DMS153 treated with DMSO at 0.1 percent for 48 hours (cell line): ENCODE measurements around the gene GARIN1A.
"Not testable (repeated sequence)": the region's sequence is repeated elsewhere in the genome, so short reads cannot be mapped to it uniquely, and the experiment has no call there.

Experiments used
- DNase-seq: peaks from one replicate; lab custom pipeline; 2025; ENCODE audit not compliant: unreplicated experiment; lab: John Stamatoyannopoulos, UW

GARIN1A gene

GRCh38 chr7:128681794-128682537 lies 9.9 kb downstream of the GARIN1A start:
- no peak for DNase-seq

- not testable (repeated sequence) for DNase-seq
Observed at GRCh38 chr7:128683270-128683669, 11.2 kb downstream of the GARIN1A start.

- DNase-seq, result not testable (repeated sequence)
Observed at GRCh38 chr7:128683738-128684137, 11.6 kb downstream of the GARIN1A start.

- no peak for DNase-seq
Observed at GRCh38 chr7:128687131-128687530, 15.0 kb downstream of the GARIN1A start.

GRCh38 chr7:128688492-128688891 lies 16.4 kb downstream of the GARIN1A start:
- DNase-seq, result no peak

- not testable (repeated sequence) for DNase-seq
Observed at GRCh38 chr7:128689161-128689935, 17.3 kb downstream of the GARIN1A start.

GRCh38 chr7:128691227-128691626 lies 19.1 kb downstream of the GARIN1A start:
- DNase-seq, result no peak

- no peak for DNase-seq
Observed at GRCh38 chr7:128692623-128693270, 20.7 kb downstream of the GARIN1A start.

GRCh38 chr7:128693373-128694015 lies 21.4 kb downstream of the GARIN1A start:
- no peak for DNase-seq

GRCh38 chr7:128694738-128695137 lies 22.6 kb downstream of the GARIN1A start:
- DNase-seq, result no peak

- DNase-seq, result no peak
Observed at GRCh38 chr7:128697302-128697905, 25.3 kb downstream of the GARIN1A start.

- no peak for DNase-seq
Observed at GRCh38 chr7:128699196-128699712, 27.2 kb downstream of the GARIN1A start.

GRCh38 chr7:128699895-128700294 lies 27.8 kb downstream of the GARIN1A start:
- DNase-seq, result no peak

- no peak for DNase-seq
Observed at GRCh38 chr7:128701062-128701785, 29.1 kb downstream of the GARIN1A start.

GRCh38 chr7:128703609-128704241 lies 31.6 kb downstream of the GARIN1A start:
- DNase-seq, result no peak

- DNase-seq, result no peak
Observed at GRCh38 chr7:128705891-128706333, 33.8 kb downstream of the GARIN1A start.

- DNase-seq, result no peak
Observed at GRCh38 chr7:128707752-128708151, 35.7 kb downstream of the GARIN1A start.

GRCh38 chr7:128708235-128708634 lies 36.1 kb downstream of the GARIN1A start:
- DNase-seq, result no peak

- no peak for DNase-seq
Observed at GRCh38 chr7:128708824-128709223, 36.7 kb downstream of the GARIN1A start.
